Left ventricle myocardium inferior (tissue), 1 donor: Measurements from ENCODE around the gene COG7. TPM values are rescaled to one million over a fixed set of nuclear protein-coding genes. Genes with fewer than 3 reads are reported as not detected.
"Not testable (repeated sequence)": the region's sequence is repeated elsewhere in the genome, so short reads cannot be mapped to it uniquely, and the experiment has no call there.

Experiments
- DNase-seq: peaks from one replicate; pipeline ENCODE4 v3.0.0-alpha.2; 2020
- H3K27ac ChIP-seq: fragments of 200-600 bp; replicated peaks from 2 replicates; pipeline ENCODE4 v1.8.0; 2021
- H3K27me3 ChIP-seq: fragments of 200-600 bp; 2 replicates; pipeline ENCODE4 v1.8.0; 2021; ENCODE audit warnings: low read depth
- H3K36me3 ChIP-seq: fragments of 200-600 bp; 2 replicates; pipeline ENCODE4 v1.8.0; 2021
- H3K4me1 ChIP-seq: fragments of 200-600 bp; 2 replicates; pipeline ENCODE4 v1.8.0; 2021
- H3K4me3 ChIP-seq: fragments of 200-600 bp; 2 replicates; pipeline ENCODE4 v1.8.0; 2021; ENCODE audit warnings: mild to moderate bottlenecking, moderate library complexity
- H3K9me3 ChIP-seq: fragments of 200-600 bp; replicated peaks from 2 replicates; pipeline ENCODE4 v1.8.0; 2021
- CTCF ChIP-seq: fragments of 200-600 bp; IDR thresholded peaks from 2 replicates; pipeline ENCODE4 v1.8.0; 2021; ENCODE audit warnings: antibody characterized with exemption, mild to moderate bottlenecking, borderline replicate concordance
- intact Hi-C: fragments of 100-400 bp; cut with micrococcal nuclease; formaldehyde crosslinking; loops from one replicate; pipeline ENCODE4 v1.11.0; 2022
- total RNA-seq: library from RNA; stranded (reverse); fragmentation: NEBNext Ultra II Directional; extraction: Animal tissue kit (Norgen Biotek cat#: 25700); gene quantifications from one replicate; pipeline ENCODE4 v1.2.1, GENCODE V29; 2021
- donor health status: DM: no; HTN: yes; CAD: no; lungs with severe emphysema.

The COG7 gene
- total RNA-seq, 1 donor from 2014 or later: 11.7 TPM

GRCh38 chr16:23491490-23492391, 38.8 kb upstream of the COG7 start:
- peak overlapping the region; percentile 69 for H3K27ac ChIP-seq
- DNase-seq: no peak
- no peaks in the 10 kb centered on the region for H3K9me3 ChIP-seq
- H3K27me3 ChIP-seq: no peaks in the 10 kb centered on the region
- intact Hi-C loops: no loop called here
- peaks cover 90% of the 10 kb centered on the region for H3K36me3 ChIP-seq
- H3K4me3 ChIP-seq: no peak overlapping the region
- TF ChIP-seq CTCF: peak; percentile 17
- H3K4me1 ChIP-seq: peaks cover 28% of the 10 kb centered on the region

GRCh38 chr16:23486480-23486879, 33.5 kb upstream of the COG7 start:
- no peak for TF ChIP-seq CTCF
- intact Hi-C loops: no loop called here

GRCh38 chr16:23485841-23486240, 32.9 kb upstream of the COG7 start:
- intact Hi-C loops: no loop called here
- peaks cover 94% of the 10 kb centered on the region for H3K36me3 ChIP-seq
- no peak overlapping the region for H3K4me3 ChIP-seq
- no peaks in the 10 kb centered on the region for H3K27me3 ChIP-seq
- no peak for DNase-seq
- TF ChIP-seq CTCF: no peak
- H3K27ac ChIP-seq: no peak overlapping the region
- H3K9me3 ChIP-seq: no peaks in the 10 kb centered on the region
- peaks cover 12% of the 10 kb centered on the region for H3K4me1 ChIP-seq

More at GRCh38 chr16:23486480-23486879, 33.5 kb upstream of the COG7 start:
- H3K4me1 ChIP-seq: peaks cover 15% of the 10 kb centered on the region
- H3K27me3 ChIP-seq: no peaks in the 10 kb centered on the region
- H3K36me3 ChIP-seq: peaks cover 94% of the 10 kb centered on the region
- no peak for DNase-seq
- H3K27ac ChIP-seq: no peak overlapping the region
- no peak overlapping the region for H3K4me3 ChIP-seq
- H3K9me3 ChIP-seq: no peaks in the 10 kb centered on the region

- DNase-seq: no peak
- Histone ChIP-seq H3K27me3 (no peaks in the 10 kb centered on the region), H3K4me3 (no peak overlapping the region), H3K9me3 (no peaks in the 10 kb centered on the region), H3K4me1 (peaks cover 12% of the 10 kb centered on the region), H3K27ac (no peak overlapping the region), H3K36me3 (peaks cover 94% of the 10 kb centered on the region)
- intact Hi-C loops: no loop called here
- TF ChIP-seq CTCF: no peak
Observed at GRCh38 chr16:23485257-23485614, 32.2 kb upstream of the COG7 start.

GRCh38 chr16:23484510-23485256, 31.7 kb upstream of the COG7 start:
- H3K27ac ChIP-seq: no peak overlapping the region
- H3K36me3 ChIP-seq: peaks cover 94% of the 10 kb centered on the region
- TF ChIP-seq CTCF: no peak
- no peaks in the 10 kb centered on the region for H3K27me3 ChIP-seq
- intact Hi-C loops: no loop called here
- no peaks in the 10 kb centered on the region for H3K9me3 ChIP-seq
- peaks cover 12% of the 10 kb centered on the region for H3K4me1 ChIP-seq
- no peak for DNase-seq
- H3K4me3 ChIP-seq: no peak overlapping the region

GRCh38 chr16:23483492-23483891, 30.5 kb upstream of the COG7 start:
- H3K4me3 ChIP-seq, intact Hi-C loops, H3K9me3 ChIP-seq, H3K27ac ChIP-seq, DNase-seq, H3K27me3 ChIP-seq: not testable (repeated sequence)
- Histone ChIP-seq H3K36me3 (peaks cover 94% of the 10 kb centered on the region), H3K4me1 (peaks cover 12% of the 10 kb centered on the region)
